GM12864 (cell line): ENCODE data around the gene RNF214.
"Not testable (repeated sequence)": the region's sequence is repeated elsewhere in the genome, so short reads cannot be mapped to it uniquely, and the experiment has no call there.

Experiments used
- DNase-seq: peaks from one replicate; pipeline ENCODE4 v3.0.0-alpha.2; 2011; ENCODE audit warnings: low read depth
- H3K4me3 ChIP-seq: 2 replicates; pipeline ENCODE4 v1.5.1; 2011; ENCODE audit warnings: mild to moderate bottlenecking, low read depth, low read length, control low read depth
- CTCF ChIP-seq: IDR thresholded peaks from 2 replicates; pipeline ENCODE4 v1.5.1; 2011; ENCODE audit warnings: low read depth, mild to moderate bottlenecking, moderate library complexity, low read length, control low read depth, inconsistent platforms; ENCODE audit errors: missing control alignments

The RNF214 gene

GRCh38 chr11:117265745-117266144 lies 33.3 kb downstream of the RNF214 start:
- no peak overlapping the region for H3K4me3 ChIP-seq
- no peak for DNase-seq
- no peak for TF ChIP-seq CTCF

GRCh38 chr11:117269856-117270255 lies 37.4 kb downstream of the RNF214 start:
- TF ChIP-seq CTCF, result no peak
- H3K4me3 ChIP-seq, result no peak overlapping the region
- DNase-seq, result no peak

DNA sequence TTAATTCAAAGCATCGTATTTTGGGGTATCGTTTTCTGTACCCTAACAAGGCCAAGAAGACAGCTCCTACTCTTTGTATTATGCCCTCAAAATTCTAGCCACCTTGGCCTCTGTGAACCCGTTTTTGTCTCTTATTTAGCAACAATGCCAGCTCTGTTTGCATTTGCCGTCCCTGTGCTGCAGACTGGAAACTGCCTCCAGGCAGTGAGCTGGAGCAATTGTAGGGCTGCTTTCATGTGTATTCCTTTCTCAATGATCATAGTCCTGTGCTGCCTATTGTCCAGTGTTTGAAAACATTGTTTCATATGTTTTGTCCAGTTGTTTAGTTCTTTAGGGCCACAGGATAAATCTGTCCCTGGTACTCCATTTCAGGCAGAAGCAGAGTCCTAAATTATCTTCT lies 38.7 kb downstream of the RNF214 start:
- TF ChIP-seq CTCF, result no peak
- no peak for DNase-seq
- H3K4me3 ChIP-seq, result no peak overlapping the region

DNA sequence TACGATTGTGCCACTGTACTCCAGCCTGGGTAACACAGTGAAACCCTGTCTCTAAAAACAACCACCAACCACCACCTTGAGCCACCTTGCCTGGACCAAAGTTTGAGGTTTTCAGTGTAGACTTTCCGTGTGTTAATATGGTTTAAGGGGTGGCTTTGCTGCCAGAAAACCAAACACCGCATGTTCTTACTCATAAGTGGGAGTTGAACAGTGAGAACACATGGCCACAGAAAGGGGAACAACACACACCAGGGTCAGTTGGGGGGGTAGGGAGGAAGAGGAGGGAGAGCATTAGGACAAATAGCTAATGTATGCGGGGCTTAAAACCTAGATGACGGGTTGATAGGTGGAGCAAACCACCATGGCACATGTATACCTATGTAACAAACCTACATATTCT lies 39.7 kb downstream of the RNF214 start:
- not testable (repeated sequence) for DNase-seq, H3K4me3 ChIP-seq

DNA sequence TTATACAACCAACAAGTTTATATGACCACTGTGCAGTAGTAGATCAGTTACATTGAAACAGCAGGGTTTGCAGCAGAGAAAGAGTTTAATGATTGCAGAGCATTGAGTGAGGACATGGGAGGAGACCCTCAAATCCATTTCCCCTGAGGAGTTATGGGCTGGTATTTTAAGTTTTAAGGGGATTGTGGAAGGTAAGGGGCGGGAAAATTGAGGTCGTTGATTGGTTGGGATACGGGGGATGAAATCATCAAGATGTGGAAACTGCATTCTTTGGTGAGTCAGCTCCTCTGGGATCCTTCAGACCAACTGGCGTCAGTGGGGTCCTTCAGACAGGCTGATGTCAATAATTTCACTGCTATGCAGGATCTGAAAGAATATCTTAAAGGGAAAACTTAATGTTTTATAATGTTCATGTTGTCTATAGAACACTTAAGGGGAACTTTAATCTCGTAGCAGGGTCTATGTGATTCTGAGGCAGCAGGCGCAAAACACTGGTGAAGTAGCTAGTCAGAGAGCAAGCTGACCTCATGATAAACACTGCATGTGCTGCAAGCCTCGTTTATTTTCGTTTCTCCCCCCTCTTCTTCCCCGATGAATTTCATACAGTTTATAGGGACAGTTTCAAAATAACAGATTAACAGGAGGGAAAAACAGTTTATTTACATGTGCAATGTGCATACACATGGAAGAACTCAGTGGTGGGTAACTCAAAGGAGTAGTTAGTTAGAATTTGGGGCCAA lies 41.2 kb downstream of the RNF214 start:
- DNase-seq, result no peak
- no peak overlapping the region for H3K4me3 ChIP-seq
- no peak for TF ChIP-seq CTCF

DNA sequence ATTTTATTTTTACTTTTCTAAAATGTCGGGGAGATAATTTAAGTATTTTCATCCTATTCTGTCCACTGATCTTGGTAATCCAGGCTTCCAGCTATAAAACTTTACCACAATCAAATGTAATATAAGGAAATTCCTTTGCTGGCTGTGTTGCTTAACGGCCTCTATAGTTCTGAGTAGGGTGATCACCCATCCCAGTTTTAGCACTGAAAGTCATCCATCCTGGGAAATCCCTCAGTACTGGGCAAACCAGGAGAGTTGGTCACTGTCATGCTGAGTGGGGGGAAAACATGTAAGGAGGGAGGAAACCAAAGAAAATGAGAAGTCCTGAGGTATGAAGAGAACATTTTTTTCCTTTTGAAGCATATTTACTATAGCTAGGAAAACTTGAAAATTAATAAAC lies 45.9 kb downstream of the RNF214 start:
- TF ChIP-seq CTCF, result no peak
- H3K4me3 ChIP-seq, result no peak overlapping the region

GRCh38 chr11:117279711-117280376 lies 47.4 kb downstream of the RNF214 start:
- DNase-seq, result no peak
- no peak overlapping the region for H3K4me3 ChIP-seq
- no peak for TF ChIP-seq CTCF

More for the DNA sequence above, 45.9 kb downstream of the RNF214 start:
- no peak for DNase-seq
